Neural progenitor cell (in vitro differentiated cells): ENCODE measurements around the gene TOR4A.

Source experiments
- EZH2phosphoT487 ChIP-seq: fragments of 200-600 bp; sonication (generic); IDR thresholded peaks from 2 replicates; pipeline ENCODE4 v1.6.1; 2017; ENCODE audit warnings: antibody characterized with exemption
- TF ChIP-seq, protein P1 (sequence below): fragments of 200-600 bp; sonication (generic); IDR thresholded peaks from 2 replicates; pipeline ENCODE4 v1.5.1; 2017; ENCODE audit warnings: antibody characterized with exemption, mild to moderate bottlenecking

DNA sequence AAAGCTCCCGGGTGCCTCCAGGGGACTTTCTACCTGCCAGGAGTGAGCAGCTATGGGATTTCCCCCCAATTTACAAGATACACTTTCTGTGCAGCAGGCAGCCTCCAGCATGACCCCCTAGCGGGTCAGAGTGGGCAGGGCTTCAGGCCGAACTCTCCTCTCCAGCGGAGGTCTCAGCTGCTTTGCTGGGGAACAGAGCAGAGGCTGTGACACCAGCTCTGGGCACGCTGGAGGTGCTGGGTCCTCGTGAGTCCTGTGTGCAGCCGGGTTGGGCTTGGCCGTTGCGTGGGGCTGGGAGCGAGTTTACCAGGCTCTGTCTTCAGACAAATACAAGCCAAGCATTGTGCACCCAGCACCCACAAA, 21.7 kb downstream of the TOR4A start:
- TF ChIP-seq, protein P1, sequence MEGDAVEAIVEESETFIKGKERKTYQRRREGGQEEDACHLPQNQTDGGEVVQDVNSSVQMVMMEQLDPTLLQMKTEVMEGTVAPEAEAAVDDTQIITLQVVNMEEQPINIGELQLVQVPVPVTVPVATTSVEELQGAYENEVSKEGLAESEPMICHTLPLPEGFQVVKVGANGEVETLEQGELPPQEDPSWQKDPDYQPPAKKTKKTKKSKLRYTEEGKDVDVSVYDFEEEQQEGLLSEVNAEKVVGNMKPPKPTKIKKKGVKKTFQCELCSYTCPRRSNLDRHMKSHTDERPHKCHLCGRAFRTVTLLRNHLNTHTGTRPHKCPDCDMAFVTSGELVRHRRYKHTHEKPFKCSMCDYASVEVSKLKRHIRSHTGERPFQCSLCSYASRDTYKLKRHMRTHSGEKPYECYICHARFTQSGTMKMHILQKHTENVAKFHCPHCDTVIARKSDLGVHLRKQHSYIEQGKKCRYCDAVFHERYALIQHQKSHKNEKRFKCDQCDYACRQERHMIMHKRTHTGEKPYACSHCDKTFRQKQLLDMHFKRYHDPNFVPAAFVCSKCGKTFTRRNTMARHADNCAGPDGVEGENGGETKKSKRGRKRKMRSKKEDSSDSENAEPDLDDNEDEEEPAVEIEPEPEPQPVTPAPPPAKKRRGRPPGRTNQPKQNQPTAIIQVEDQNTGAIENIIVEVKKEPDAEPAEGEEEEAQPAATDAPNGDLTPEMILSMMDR = peak; percentile 4
- TF ChIP-seq EZH2phosphoT487 = no peak
